A549 (cell line): ENCODE results near the gene ARHGAP35.

Experiments
- CTCF ChIP-seq: fragments of >200 bp; sonication (Bioruptor Twin); formaldehyde crosslinking; IDR thresholded peaks from 3 replicates; pipeline ENCODE4 v1.5.1; 2016
- E2F6 ChIP-seq: IDR thresholded peaks from 2 replicates; pipeline ENCODE4 v1.6.1; 2012; ENCODE audit warnings: low read depth, borderline replicate concordance
- EP300 ChIP-seq, 2 experiments: fragments of >200 bp; sonication (Bioruptor Twin); formaldehyde crosslinking; IDR thresholded peaks; 2 replicates in 1 of 2; 3 replicates in 1 of 2; pipeline ENCODE4 v1.6.1; 2016 to 2017
- FOSB ChIP-seq: fragments of 250-450 bp; sonication (Bioruptor Pico); IDR thresholded peaks from 2 replicates; pipeline ENCODE4 v1.5.0; 2020; ENCODE audit warnings: mild to moderate bottlenecking, moderate library complexity
- FOSL2 ChIP-seq, 2 experiments: fragments of 450-650 bp in 1 of 2; fragments of >200 bp in 1 of 2; sonication (Bioruptor Twin) in 1 of 2; formaldehyde crosslinking; IDR thresholded peaks; 2 replicates each; pipeline versions ENCODE4 v1.5.0 to v1.6.1; 2016 to 2020; ENCODE audit warnings: mild to moderate bottlenecking in 1 of 2, moderate library complexity in 1 of 2
- HDAC2 ChIP-seq: fragments of 200-600 bp; sonication (generic); IDR thresholded peaks from 2 replicates; pipeline ENCODE4 v1.6.1; 2016
- MAX ChIP-seq: IDR thresholded peaks from 2 replicates; pipeline ENCODE4 v1.6.1; 2012
- REST ChIP-seq: fragments of 200-600 bp; sonication (generic); IDR thresholded peaks from 2 replicates; pipeline ENCODE4 v1.6.1; 2016; ENCODE audit warnings: antibody characterized with exemption, mild to moderate bottlenecking, moderate library complexity
- ZNF302 ChIP-seq: fragments of 250-450 bp; sonication (Bioruptor Pico); IDR thresholded peaks from 2 replicates; pipeline ENCODE4 v1.9.0; 2021; ENCODE audit warnings: inconsistent platforms, mild to moderate bottlenecking, moderate library complexity

- TF ChIP-seq CTCF (no peak), MAX (no peak), FOSL2 (IDR thresholded peaks at IDR 0.05) (no peak), FOSL2 (CRISPR knock-in tag; IDR thresholded peaks at IDR 0.05) (no peak), E2F6 (no peak), EP300 (IDR thresholded peaks at IDR 0.05) (no peak), REST (no peak), HDAC2 (no peak), ZNF302 (CRISPR knock-in tag) (no peak), FOSB (CRISPR knock-in tag) (no peak)
Measured at GRCh38 chr19:46841458-46842083, 19.2 kb upstream of the ARHGAP35 start.
